GM18507 (cell line): ENCODE data around the gene KRTAP10-7.
"Not testable (repeated sequence)": the region's sequence is repeated elsewhere in the genome, so short reads cannot be mapped to it uniquely, and the experiment has no call there.

Experiments used
- DNase-seq: peaks from one replicate; pipeline ENCODE4 v3.0.0; 2011; ENCODE audit warnings: low read depth; ENCODE audit not compliant: insufficient read length; ENCODE audit errors: extremely low spot score
- FAIRE-seq: peaks from 2 replicates; lab custom pipeline; 2011; peaks lifted over from hg19 to GRCh38; lab: Jason Lieb, UNC

Gene KRTAP10-7

DNA sequence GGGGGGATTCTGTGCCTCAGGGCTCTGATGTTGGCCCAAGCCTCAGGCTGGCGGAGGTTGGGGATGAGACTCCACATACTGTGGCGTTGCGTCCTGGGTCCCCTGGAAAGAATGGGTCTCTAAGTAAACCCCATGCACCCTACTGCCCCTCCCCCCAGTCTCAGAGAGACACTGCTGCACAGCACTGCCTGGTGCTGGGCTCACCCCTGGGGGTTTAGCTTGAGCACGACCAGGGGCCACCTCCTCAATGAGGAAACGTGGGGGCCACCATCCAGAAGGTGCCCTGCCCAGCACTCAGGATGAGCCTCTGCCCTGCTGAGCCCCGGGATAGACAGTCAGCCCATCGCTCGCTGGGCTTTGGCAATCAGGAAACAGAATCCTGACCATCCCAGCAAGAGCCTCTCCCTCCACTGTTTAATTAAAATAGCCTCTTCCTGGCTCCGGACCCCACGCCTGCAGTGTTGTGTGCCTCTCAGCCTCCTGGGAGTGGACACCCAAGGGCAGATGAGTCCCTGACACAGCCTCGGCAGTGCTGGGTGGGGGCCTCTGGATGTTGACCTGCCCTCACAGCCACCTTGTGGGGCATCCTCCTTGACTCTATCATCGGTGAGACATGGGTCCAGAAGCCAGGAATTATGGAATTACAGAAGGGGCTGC lies 30.4 kb upstream of the KRTAP10-7 start:
- DNase-seq = no peak

DNA sequence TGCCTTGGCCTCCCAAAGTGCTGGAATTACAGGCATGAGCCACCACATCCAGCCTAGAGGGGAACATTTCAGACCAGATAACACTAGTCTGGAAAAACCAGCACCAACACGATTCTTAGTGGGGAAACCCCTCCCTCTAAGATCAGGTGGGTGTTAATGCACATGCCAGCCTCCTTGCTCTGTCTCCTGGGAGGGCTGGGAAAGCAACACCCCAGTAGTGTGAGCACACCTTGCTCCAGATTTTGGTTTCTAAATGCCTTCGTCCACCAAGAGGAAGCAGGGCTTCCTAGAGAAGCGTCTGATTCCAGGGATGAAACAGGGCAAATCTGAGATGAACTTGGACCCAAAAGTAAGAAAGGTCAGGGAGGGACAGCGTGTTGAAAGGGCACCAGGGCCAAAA lies 29.1 kb upstream of the KRTAP10-7 start:
- FAIRE-seq (no peak), DNase-seq (no peak)

More for the DNA sequence above, 30.4 kb upstream of the KRTAP10-7 start:
- no peak for FAIRE-seq

DNA sequence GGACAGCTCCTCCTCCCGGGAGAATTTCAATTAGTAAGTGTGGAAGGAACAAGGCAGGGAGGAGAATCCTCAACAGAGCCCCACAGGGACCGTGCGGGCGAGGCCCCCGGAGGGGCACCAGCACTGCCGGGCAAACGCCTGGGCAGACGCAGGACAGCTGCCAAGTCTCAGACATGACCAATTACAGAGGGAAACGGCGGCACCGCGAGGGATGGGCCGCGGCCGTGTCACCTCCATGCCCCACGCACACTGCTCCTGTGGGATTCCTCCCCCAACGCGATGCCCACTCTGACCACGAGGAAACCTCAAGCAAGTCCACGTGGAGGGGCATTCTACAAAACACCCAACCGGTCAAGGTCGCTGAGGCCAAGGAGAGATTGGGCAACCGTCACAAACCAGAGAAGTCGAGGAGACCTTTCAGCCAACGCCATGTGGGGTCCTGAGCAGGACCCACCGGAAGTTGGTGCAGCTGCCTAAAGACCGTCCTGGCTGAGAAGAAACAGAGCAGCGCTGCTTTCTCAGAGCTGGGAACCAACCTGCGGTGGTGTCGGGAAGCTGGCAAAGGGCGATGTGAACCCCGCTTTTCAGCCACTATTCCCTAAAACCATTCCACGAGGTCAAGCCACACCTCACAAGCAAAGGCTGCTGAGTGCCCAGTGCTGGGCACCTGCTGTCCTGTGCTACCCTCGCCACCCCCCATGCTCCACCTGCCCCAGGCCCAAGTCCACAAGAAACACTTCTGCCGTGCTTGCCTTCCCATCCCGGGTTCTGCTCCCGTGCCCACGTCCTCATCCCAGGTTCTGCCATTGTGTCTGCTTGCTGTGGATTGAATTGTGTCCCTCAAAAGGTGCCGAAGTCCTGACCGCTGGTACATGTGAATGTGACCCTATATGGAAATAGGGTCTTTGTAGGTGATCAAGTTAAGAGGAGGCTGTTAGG lies 28.3 kb upstream of the KRTAP10-7 start:
- DNase-seq = no peak

DNA sequence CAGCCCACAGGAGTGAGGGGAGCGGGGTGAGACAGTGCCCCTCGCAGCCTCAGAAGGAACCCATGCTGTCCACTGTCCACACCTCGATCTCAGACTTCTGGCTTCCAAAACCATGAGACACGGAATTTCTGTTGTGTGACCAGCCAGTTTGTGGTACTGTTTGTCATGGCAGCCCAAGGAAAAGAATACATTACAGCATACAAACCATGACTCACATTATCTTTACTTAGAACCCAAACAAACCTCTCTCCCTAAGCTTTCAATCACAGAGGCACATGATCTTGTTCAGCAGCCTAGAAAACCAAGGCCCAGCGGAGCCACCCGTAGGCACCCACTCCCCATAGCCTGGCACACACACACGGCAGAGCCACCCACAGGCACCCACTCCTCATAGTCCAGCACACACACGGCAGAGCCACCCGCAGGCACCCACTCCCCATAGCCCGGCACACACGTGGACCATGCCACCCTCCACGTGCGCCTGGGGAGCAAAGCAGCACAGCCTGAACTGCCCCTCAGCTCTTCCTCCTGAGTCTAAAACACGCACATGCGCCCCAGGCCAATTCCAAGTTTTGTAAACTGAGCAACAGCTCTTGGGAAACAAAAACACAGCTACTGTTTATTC lies 27.3 kb upstream of the KRTAP10-7 start:
- FAIRE-seq = no peak

More for the DNA sequence above, 28.3 kb upstream of the KRTAP10-7 start:
- no peak for FAIRE-seq

DNA sequence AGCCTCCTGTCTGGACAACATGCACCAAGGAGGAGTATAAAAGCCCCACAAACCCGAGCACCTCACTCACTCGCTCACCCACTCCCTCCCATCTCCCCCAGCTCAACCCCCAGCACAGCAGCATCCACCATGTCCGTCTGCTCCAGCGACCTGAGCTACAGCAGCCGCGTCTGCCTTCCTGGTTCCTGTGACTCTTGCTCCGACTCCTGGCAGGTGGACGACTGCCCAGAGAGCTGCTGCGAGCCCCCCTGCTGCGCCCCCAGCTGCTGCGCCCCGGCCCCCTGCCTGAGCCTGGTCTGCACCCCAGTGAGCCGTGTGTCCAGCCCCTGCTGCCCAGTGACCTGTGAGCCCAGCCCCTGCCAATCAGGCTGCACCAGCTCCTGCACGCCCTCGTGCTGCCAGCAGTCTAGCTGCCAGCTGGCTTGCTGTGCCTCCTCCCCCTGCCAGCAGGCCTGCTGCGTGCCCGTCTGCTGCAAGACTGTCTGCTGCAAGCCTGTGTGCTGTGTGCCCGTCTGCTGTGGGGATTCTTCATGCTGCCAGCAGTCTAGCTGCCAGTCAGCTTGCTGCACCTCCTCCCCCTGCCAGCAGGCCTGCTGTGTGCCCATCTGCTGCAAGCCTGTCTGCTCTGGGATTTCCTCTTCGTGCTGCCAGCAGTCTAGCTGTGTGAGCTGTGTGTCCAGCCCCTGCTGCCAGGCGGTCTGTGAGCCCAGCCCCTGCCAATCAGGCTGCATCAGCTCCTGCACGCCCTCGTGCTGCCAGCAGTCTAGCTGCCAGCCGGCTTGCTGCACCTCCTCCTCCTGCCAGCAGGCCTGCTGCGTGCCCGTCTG lies 26.6 kb upstream of the KRTAP10-7 start, which contains the start of gene KRTAP10-4:
Gene KRTAP10-4 (plus strand): TSS at position 100 of the 827 bp plus-strand sequence. CDS start 30 bp downstream, at position 130.
- not testable (repeated sequence) for FAIRE-seq, DNase-seq

More for the DNA sequence above, 27.3 kb upstream of the KRTAP10-7 start:
- DNase-seq = no peak

DNA sequence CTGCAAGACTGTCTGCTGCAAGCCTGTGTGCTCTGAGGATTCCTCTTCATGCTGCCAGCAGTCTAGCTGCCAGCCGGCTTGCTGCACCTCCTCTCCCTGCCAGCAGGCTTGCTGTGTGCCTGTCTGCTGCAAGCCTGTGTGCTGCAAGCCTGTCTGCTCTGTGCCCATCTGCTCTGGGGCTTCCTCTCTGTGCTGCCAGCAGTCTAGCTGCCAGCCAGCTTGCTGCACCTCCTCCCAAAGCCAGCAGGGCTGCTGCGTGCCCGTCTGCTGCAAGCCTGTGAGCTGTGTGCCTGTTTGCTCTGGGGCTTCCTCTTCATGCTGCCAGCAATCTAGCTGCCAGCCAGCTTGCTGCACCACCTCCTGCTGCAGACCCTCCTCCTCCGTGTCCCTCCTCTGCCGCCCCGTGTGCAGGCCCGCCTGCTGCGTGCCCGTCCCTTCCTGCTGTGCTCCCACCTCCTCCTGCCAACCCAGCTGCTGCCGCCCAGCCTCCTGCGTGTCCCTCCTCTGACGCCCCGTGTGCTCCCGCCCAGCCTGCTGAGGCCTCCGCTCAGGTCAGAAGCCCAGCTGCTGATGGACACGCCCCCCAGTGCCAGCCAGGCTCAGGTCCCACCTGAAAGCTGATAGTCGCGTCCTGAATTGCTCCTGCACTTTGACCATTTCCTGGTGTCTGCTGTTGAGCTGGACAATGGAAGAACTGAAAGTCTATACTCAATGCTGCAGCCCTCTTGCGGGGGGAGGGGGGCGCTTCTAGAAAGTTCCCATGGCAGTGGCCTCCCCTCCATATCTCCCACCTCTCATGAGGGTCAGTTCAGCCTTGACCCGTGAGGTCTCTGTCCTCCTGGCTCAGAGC lies 25.7 kb upstream of the KRTAP10-7 start:
- no peak for FAIRE-seq
- DNase-seq = no peak

DNA sequence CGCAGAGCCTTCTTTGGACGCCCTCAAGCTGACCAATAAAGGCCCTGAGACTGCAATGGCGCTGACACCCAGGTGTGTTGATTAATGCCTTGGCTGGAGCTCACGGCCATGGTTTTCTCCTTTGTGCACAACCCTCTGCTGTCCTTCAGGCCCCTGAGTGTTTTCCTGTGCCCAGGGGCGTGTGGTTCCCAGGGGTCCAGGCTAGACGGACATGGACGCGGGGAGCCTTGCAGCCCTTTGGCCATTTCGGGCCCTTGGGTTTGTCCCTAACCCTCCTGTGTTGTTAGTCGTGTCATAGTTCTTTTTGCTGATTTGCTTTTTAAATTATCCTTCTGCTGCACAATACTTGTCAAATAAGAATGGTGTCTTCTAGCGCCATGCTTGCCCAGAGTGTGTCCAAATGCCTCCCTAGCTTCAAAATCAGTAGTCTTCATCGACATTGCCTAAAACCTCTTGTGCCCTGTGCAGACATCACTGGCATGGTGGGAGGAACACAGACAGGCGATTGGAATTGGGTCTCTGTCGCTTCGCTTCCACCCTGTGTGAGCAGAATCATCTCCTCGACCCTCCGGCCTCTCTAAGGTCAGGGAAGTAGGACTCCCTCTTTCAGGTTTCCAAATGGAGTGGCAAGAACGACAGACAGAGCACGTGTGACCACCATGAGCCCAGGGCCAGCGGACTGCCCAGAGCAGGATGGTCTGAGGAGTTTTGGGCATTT lies 24.9 kb upstream of the KRTAP10-7 start:
- FAIRE-seq (no peak), DNase-seq (no peak)

DNA sequence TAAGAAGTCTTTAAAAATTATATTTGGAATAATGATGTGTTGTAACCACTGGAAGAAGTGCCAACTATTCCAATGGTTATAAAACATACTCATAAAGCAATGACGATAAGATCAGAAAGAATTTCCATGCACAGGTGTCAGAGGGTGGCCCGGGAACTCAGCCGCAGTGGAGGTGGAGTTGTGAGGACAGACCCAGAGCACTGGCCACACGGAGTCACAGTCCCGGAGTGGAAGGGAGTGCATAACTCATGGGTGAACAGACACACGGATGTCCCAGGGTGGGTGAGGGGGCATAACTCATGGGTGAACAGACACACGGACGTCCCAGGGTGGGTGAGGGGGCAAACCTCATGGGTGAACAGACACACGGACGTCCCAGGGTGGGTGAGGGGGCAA lies 24.4 kb upstream of the KRTAP10-7 start:
- DNase-seq (no peak), FAIRE-seq (no peak)

DNA sequence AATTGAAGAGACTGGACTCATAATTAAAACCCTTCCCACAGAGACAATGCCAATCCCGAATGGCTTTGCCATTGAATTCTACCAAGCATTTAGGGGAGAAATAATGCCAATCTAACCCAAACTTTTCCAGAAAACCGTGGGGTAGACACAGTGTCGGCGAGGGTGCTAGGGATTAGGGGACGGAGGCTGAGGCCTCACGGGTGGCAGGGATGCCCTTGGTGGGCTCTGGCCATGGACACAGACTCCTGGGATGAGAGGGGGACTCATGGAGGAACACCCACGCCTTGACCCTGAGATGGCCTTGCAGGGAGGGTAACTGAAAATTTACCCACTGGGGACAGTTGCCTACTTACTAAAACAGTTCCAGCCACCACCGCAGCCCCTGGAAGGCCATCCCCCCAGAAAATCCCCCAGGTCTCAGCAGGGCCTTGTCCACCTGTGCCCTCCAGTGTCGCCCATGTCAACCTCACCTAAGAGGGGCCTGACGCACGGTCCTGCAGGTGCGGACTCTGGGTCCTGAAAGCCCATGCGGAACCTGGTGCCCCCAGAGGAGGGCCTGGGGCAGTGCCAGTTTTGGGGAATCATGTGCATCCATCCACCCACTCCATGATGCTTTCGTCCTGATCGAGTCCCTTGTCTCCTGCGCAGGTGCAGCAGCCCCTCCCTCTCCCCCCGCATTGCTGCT lies 21.9 kb upstream of the KRTAP10-7 start:
- no peak for DNase-seq
- no peak for FAIRE-seq

DNA sequence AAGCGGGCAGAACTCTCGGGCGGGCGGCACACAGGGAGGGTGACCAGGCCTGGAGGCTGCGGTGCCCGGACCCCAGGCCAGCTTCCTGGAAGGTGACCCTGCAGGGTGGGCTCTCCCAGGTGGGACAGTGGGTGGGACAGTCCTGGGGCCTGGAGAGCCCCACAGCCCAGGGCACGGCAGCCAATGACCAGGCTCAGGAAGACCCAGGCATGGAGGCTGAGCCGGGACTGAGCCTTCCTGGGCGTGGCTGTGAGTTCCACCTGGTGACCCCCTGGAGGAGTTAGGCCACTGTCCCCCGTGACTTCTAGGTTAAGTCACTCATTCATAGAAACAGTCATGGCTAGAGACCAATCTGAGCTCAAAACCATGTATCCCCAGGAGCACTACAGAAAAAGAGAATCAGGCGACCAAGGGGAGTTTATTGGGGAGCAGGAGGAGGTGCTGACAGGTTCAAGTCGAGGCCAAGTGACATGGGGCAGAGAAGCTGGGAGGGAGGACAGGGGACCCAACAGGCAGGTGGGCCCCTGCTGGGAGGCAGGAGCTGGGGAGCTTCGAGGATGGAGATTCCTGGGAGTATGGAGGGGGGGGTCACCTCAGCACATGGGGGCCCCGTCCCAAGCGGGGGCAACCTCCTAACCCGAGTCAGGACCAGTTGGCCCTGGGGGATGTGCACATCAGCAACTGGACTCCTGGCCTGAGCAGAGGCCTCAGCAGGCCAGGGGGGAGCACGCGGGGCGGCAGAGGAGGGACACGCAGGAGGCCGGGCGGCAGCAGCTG lies 21.2 kb upstream of the KRTAP10-7 start:
- FAIRE-seq (no peak), DNase-seq (no peak)

DNA sequence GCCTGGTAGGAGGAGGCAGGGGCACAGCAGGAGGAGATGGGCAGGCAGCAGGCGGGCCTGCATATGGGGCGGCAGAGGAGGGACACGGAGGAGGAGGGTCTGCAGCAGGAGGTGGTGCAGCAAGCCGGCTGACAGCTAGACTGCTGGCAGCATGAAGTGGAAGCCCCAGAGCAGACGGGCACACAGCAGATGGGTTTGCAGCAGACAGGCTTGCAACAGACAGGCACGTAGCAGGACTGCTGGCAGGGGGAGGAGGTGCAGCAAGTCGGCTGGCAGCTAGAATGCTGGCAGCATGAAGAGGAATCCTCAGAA lies 20.6 kb upstream of the KRTAP10-7 start:
- FAIRE-seq (no peak), DNase-seq (no peak)

DNA sequence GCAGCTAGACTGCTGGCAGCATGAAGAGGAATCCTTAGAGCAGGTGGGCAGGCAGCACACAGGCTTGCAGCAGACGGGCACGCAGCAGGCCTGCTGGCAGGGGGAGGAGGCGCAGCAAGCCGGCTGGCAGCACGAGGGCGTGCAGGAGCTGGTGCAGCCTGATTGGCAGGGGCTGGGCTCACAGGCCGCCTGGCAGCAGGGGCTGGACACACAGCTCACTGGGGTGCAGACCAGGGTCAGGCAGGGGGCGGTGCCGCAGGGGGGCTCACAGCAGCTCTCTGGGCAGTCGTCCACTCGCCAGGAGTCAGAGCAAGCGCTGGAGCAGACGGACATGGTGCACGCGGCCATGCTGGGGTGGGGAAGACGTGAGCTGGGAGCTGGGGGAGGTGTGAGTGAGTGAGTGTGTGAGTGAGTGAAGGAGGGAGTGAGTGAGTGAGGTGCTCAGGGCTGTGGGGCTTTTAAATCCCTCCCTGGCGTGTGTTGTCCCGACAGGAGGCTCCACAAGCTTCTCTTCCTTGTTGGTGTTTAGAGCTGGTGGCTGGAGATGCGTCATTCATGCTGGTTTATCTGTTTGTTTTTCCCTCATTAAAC lies 20.1 kb upstream of the KRTAP10-7 start, which contains the start of gene KRTAP10-5:
Gene KRTAP10-5 (minus strand): TSS at position 374 of the 591 bp plus-strand sequence. CDS start 26 bp downstream, at position 348.
- FAIRE-seq, DNase-seq: not testable (repeated sequence)

DNA sequence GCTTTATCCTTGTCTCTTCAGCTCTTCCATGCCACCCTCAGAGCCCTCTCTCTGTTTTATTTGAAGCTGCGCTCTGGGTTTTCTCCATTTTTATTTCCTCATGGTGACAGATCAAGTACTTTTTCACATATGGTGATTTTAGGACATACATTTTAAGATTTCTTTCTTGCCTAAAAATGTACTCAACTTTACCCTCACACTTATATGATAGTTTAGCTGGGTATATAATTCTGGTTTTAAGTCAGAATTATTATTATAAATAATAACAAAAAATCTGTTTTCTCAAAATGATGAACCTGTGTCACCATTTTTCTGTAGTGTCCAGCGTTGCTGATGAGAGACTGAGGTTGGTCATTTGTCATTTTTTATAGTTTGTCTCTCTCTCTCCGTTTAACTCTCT lies 19.2 kb upstream of the KRTAP10-7 start:
- DNase-seq = no peak
- FAIRE-seq = no peak

DNA sequence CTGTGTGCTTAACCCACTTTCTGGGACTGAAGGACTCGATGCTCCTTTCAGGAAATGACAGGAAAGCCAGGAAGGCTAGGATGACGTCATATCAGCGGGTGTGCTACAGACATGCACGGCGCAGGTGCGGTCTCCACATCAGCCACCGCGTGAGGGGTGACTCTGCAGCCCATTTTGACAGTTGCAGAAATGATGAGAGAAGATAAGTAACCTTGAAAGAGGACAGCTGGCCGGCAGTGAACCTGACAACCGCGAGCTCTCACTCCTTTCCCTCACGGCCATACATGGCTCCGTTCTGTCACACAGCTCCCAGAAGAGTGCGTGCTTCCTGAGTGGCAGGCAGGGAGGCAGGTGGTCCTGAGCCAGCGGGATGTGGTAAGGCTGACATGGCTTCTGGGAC lies 18.3 kb upstream of the KRTAP10-7 start:
- FAIRE-seq (no peak), DNase-seq (no peak)

DNA sequence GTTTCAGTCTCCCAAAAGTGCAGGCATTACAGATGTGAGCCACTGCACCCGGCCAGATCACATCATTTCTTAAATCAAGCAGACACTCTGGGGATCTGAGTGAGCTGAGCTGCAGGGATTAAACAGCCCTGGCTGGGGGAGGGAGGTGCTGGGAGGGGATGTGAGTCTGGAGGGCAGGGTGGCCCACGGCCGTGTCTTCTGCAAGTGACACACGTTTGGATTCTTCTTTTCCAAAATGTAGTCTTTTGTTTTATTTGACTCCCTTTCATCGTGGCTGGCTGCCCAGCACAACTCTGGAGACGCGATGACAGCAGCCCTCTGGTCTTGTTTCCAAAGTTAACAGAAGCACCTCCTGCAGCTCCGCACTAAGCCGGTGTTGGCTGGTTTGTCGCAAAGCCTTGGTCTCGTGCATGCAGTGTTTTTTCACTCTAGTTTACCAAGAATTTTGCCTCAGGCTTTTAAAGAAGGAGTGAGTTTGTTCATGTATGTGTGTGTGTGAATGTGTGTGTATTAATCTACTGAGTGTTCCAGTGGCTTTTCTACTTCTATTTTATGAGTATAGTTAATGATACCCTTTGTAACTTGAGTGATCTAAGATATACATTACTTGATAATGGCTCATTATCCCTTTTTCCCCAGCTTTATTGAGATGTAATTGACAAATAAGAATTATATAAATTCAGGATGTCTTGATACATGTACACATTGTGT lies 17.2 kb upstream of the KRTAP10-7 start:
- FAIRE-seq (no peak), DNase-seq (no peak)

DNA sequence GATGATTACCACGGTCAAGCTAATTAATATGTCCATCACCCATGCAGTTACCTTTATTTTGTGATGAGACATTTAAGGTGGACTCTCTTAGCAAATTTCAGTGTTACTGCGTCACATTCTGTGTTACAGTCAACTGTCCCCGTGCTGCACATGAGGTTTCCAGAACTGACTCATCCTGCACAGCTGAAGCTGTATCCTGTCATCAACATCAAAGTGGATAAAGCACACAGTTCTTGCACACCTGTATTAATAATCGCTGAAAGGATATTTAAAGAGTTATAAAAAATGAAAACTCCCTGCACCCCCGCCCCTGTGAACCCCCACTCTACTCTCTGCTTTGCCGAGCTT lies 16.6 kb upstream of the KRTAP10-7 start:
- DNase-seq (no peak), FAIRE-seq (no peak)
